SK-N-SH (cell line): ENCODE data around the gene RUFY3.

Experiments
- GABPA ChIP-seq: IDR thresholded peaks from 2 replicates; pipeline ENCODE4 v1.4.0; 2012; ENCODE audit warnings: low read depth, mild to moderate bottlenecking
- MXI1 ChIP-seq: IDR thresholded peaks from 2 replicates; pipeline ENCODE4 v1.6.1; 2012; ENCODE audit warnings: mild to moderate bottlenecking, low read depth, low read length, improper control_type of control experiment
- YY1 ChIP-seq: IDR thresholded peaks from 2 replicates; pipeline ENCODE4 v1.4.0; 2012; ENCODE audit warnings: low read depth, mild to moderate bottlenecking
- ZBTB33 ChIP-seq: IDR thresholded peaks from 2 replicates; pipeline ENCODE4 v1.4.0; 2012; ENCODE audit warnings: low read depth, borderline replicate concordance
- TF ChIP-seq, protein P1 (sequence below): fragments of 200-600 bp; sonication (generic); IDR thresholded peaks from 2 replicates; pipeline ENCODE4 v1.6.1; 2017; ENCODE audit warnings: antibody characterized with exemption, mild to moderate bottlenecking, moderate library complexity

- TF ChIP-seq YY1 (peak; percentile 87; the same call in 1 of the 2 replicates), ZBTB33 (no peak), MXI1 (peak; percentile 91), GABPA (no peak)
- TF ChIP-seq, protein P1, sequence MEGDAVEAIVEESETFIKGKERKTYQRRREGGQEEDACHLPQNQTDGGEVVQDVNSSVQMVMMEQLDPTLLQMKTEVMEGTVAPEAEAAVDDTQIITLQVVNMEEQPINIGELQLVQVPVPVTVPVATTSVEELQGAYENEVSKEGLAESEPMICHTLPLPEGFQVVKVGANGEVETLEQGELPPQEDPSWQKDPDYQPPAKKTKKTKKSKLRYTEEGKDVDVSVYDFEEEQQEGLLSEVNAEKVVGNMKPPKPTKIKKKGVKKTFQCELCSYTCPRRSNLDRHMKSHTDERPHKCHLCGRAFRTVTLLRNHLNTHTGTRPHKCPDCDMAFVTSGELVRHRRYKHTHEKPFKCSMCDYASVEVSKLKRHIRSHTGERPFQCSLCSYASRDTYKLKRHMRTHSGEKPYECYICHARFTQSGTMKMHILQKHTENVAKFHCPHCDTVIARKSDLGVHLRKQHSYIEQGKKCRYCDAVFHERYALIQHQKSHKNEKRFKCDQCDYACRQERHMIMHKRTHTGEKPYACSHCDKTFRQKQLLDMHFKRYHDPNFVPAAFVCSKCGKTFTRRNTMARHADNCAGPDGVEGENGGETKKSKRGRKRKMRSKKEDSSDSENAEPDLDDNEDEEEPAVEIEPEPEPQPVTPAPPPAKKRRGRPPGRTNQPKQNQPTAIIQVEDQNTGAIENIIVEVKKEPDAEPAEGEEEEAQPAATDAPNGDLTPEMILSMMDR, result no peak
Measured at GRCh38 chr4:70721747-70722146, at the start of gene RUFY3.
